CD4-positive, alpha-beta T cell treated with Interleukin-6 at 100 ng/mL for 8 hours (primary cell): Measurements from ENCODE around the gene KCNIP3.

Source experiments
- DNase-seq: peaks from one replicate; pipeline ENCODE4 v3.0.0-alpha.2; 2020; ENCODE audit warnings: mixed read lengths, low spot score

KCNIP3 gene

GRCh38 chr2:95329891-95330793, 33.0 kb downstream of the KCNIP3 start:
- DNase-seq: no peak

- DNase-seq: no peak
These were observed 33.7 kb downstream of the KCNIP3 start for GRCh38 chr2:95330794-95331338.

GRCh38 chr2:95331606-95332005, 34.5 kb downstream of the KCNIP3 start:
- DNase-seq: no peak

- no peak for DNase-seq
These were observed 34.9 kb downstream of the KCNIP3 start for GRCh38 chr2:95332036-95332435.

GRCh38 chr2:95333056-95333455, 35.9 kb downstream of the KCNIP3 start:
- no peak for DNase-seq

GRCh38 chr2:95333888-95334338, 36.8 kb downstream of the KCNIP3 start:
- DNase-seq: no peak

GRCh38 chr2:95334916-95335641, 37.9 kb downstream of the KCNIP3 start:
- DNase-seq: no peak

- no peak for DNase-seq
These were observed 39.3 kb downstream of the KCNIP3 start for GRCh38 chr2:95336406-95336805.

- DNase-seq: no peak
These were observed 40.7 kb downstream of the KCNIP3 start for GRCh38 chr2:95337829-95338228.

- no peak for DNase-seq
These were observed 45.6 kb downstream of the KCNIP3 start for GRCh38 chr2:95342556-95343320.

GRCh38 chr2:95343429-95344214, 46.5 kb downstream of the KCNIP3 start:
- no peak for DNase-seq

- DNase-seq: no peak
These were observed 47.1 kb downstream of the KCNIP3 start for GRCh38 chr2:95344215-95344583.

GRCh38 chr2:95344656-95345055, 47.5 kb downstream of the KCNIP3 start:
- DNase-seq: no peak

- no peak for DNase-seq
These were observed 48.0 kb downstream of the KCNIP3 start for GRCh38 chr2:95345081-95345562.

GRCh38 chr2:95345563-95346230, 48.5 kb downstream of the KCNIP3 start:
- DNase-seq: peak; percentile 22

- no peak for DNase-seq
These were observed 49.1 kb downstream of the KCNIP3 start for GRCh38 chr2:95346231-95346737.

- DNase-seq: no peak
These were observed 49.9 kb downstream of the KCNIP3 start for GRCh38 chr2:95346738-95347671.

- DNase-seq: no peak
These were observed 50.8 kb downstream of the KCNIP3 start for GRCh38 chr2:95347681-95348608.
